Common myeloid progenitor, CD34-positive (primary cell): ENCODE results near the gene FER.

Experiments used
- CTCF ChIA-PET: fragments of 350-600 bp; sonication (Branson Sonifier 250); formaldehyde crosslinking; loops from one replicate; lab custom pipeline; 2021; ENCODE audit warnings: antibody characterized with exemption; lab: Charles Lee
- POLR2A ChIA-PET: fragments of 350-600 bp; sonication (Branson Sonifier 250); formaldehyde crosslinking; loops from one replicate; lab custom pipeline; 2021; ENCODE audit warnings: antibody characterized with exemption; lab: Charles Lee
- DNase-seq, 3 donors: peaks; one replicate each; pipeline versions ENCODE4 v3.0.0 to v3.0.0-alpha.2; 2013
- H3K27ac ChIP-seq, 2 experiments: 1 replicate in 1 of 2; 2 replicates in 1 of 2; pipeline ENCODE4 v1.7.0; 2013; ENCODE audit warnings: inconsistent platforms in 2 of 2, low read length in 2 of 2, mild to moderate bottlenecking in 2 of 2, low read depth in 1 of 2, moderate library complexity in 1 of 2; ENCODE audit not compliant: severe bottlenecking in 2 of 2, insufficient read depth in 1 of 2, poor library complexity in 1 of 2
- H3K27me3 ChIP-seq, 5 experiments: replicated peaks in 2 of 5; 1 replicate in 3 of 5; 2 replicates in 2 of 5; pipeline versions ENCODE4 v1.6.1 to v1.7.0; 2013; ENCODE audit warnings: low read length in 4 of 5, mild to moderate bottlenecking in 2 of 5, moderate library complexity in 2 of 5, inconsistent platforms in 1 of 5; ENCODE audit not compliant: insufficient read depth in 5 of 5, control insufficient read depth in 4 of 5
- H3K36me3 ChIP-seq, 4 experiments: 1 replicate in 2 of 4; 2 replicates in 2 of 4; pipeline versions ENCODE4 v1.6.1 to v1.7.0; 2013; ENCODE audit warnings: low read length in 3 of 4, control low read depth in 1 of 4, mild to moderate bottlenecking in 1 of 4; ENCODE audit not compliant: control insufficient read depth in 4 of 4, insufficient read depth in 4 of 4
- H3K4me1 ChIP-seq, 4 experiments: 1 replicate in 3 of 4; 2 replicates in 1 of 4; pipeline versions ENCODE4 v1.6.1 to v1.7.1; 2013; ENCODE audit warnings: low read length in 3 of 4, mild to moderate bottlenecking in 3 of 4, control low read depth in 1 of 4, inconsistent platforms in 1 of 4, moderate library complexity in 1 of 4; ENCODE audit not compliant: control insufficient read depth in 4 of 4, insufficient read depth in 4 of 4; ENCODE audit errors: control extremely low read depth in 1 of 4
- H3K4me3 ChIP-seq, 7 experiments: 1 replicate in 4 of 7; 2 replicates in 3 of 7; pipeline versions ENCODE4 v1.5.1 to v1.7.0; 2013; ENCODE audit warnings: mild to moderate bottlenecking in 7 of 7, low read length in 6 of 7, moderate library complexity in 6 of 7, inconsistent platforms in 2 of 7, low read depth in 2 of 7, control low read depth in 1 of 7; ENCODE audit not compliant: insufficient read depth in 4 of 7, control insufficient read depth in 1 of 7; ENCODE audit errors: extremely low read depth in 1 of 7
- H3K9me3 ChIP-seq, 5 experiments: 1 replicate in 4 of 5; 2 replicates in 1 of 5; pipeline versions ENCODE4 v1.6.1 to v1.7.1; 2013; ENCODE audit warnings: low read length in 4 of 5, mild to moderate bottlenecking in 2 of 5, inconsistent platforms in 1 of 5, low read depth in 1 of 5, moderate library complexity in 1 of 5; ENCODE audit not compliant: control insufficient read depth in 4 of 5, insufficient read depth in 2 of 5; ENCODE audit errors: control extremely low read depth in 1 of 5
- WGBS: methylation state at CpG from one replicate; pipeline ENCODE4 v1.1.5; 2013; ENCODE audit not compliant: insufficient coverage; 5-methylcytosine and 5-hydroxymethylcytosine counted together

The FER gene

GRCh38 chr5:108743846-108744245, 3.9 kb upstream of the FER start:
- ChIA-PET CTCF (no interaction called here), POLR2A (no interaction called here)
- Histone ChIP-seq H3K4me3 (no peak overlapping the region), H3K9me3 (no peaks in the 10 kb centered on the region), H3K4me1 (peaks cover 0 to 6% (median 4%) of the 10 kb centered on the region in 4 experiments), H3K36me3 (no peaks in the 10 kb centered on the region), H3K27ac (no peak overlapping the region), H3K27me3 (no peaks in the 10 kb centered on the region)
- DNase-seq: no peak
- WGBS: 80% methylated on average over 1 of the region's 3 CpGs

- peak overlapping the region in 6 of 7 experiments; percentile 89 to 100 (median 94) for H3K4me3 ChIP-seq
- H3K4me1 ChIP-seq: peaks cover 5 to 11% (median 8%) of the 10 kb centered on the region in 4 experiments
- WGBS: 100% methylated on average over 3 of the region's 10 CpGs
- no peaks in the 10 kb centered on the region for H3K9me3 ChIP-seq
- CTCF ChIA-PET: interaction anchor here (0.7 to 1.6 kb wide), 3 partner anchors 16 to 66 kb away, joined by 3 to 6 read pairs (median 4); no protein-coding TSS in a partner anchor
- H3K27ac ChIP-seq: peak overlapping the region in 1 of 2 experiments; percentile 95
- H3K27me3 ChIP-seq: no peaks in the 10 kb centered on the region
- POLR2A ChIA-PET: no interaction called here
- DNase-seq: no peak
- no peaks in the 10 kb centered on the region for H3K36me3 ChIP-seq
These were observed 455 bp upstream of the FER start for GRCh38 chr5:108747111-108747773.

- WGBS: 0% methylated on average over 49 of the region's 69 CpGs
- CTCF ChIA-PET: interaction anchor here (1.2 to 1.6 kb wide), 3 partner anchors 17 to 68 kb away, joined by 4 to 7 read pairs (median 6); no protein-coding TSS in a partner anchor
- Histone ChIP-seq H3K4me3 (peak overlapping the region; percentile 75 to 100 (median 92)), H3K36me3 (no peaks in the 10 kb centered on the region), H3K4me1 (peaks cover 5 to 11% (median 8%) of the 10 kb centered on the region in 4 experiments), H3K27me3 (no peaks in the 10 kb centered on the region), H3K9me3 (no peaks in the 10 kb centered on the region), H3K27ac (peak overlapping the region; percentile 88 to 95)
- peak; percentile 99 to 100 (median 99) for DNase-seq
- POLR2A ChIA-PET: interaction anchor here (0.6 to 1.0 kb wide), 5 partner anchors 20 to 1196 kb away, joined by 3 to 5 read pairs (median 3); no protein-coding TSS in a partner anchor
These were observed 867 bp downstream of the FER start for GRCh38 chr5:108748401-108749127.

GRCh38 chr5:108749128-108749861, 1.6 kb downstream of the FER start:
- CTCF ChIA-PET: interaction anchor here (1.2 to 2.5 kb wide), 2 partner anchors 21 kb away, joined by 7 to 8 read pairs; no protein-coding TSS in a partner anchor
- H3K27me3 ChIP-seq: no peaks in the 10 kb centered on the region
- POLR2A ChIA-PET: no interaction called here
- no peaks in the 10 kb centered on the region for H3K9me3 ChIP-seq
- DNase-seq: peak; percentile 24 to 79 (median 72)
- peaks cover 5 to 11% (median 8%) of the 10 kb centered on the region in 4 experiments for H3K4me1 ChIP-seq
- peak overlapping the region; percentile 66 to 100 (median 92) for H3K4me3 ChIP-seq
- WGBS: 0% methylated on average over 26 of the region's 40 CpGs
- peak overlapping the region in 1 of 2 experiments; percentile 95 for H3K27ac ChIP-seq
- no peaks in the 10 kb centered on the region for H3K36me3 ChIP-seq

- POLR2A ChIA-PET: no interaction called here
- DNase-seq: no peak
- no peak overlapping the region for H3K27ac ChIP-seq
- no peaks in the 10 kb centered on the region for H3K36me3 ChIP-seq
- peaks cover 0 to 1% (median 0%) of the 10 kb centered on the region in 5 experiments for H3K9me3 ChIP-seq
- H3K4me1 ChIP-seq: peaks cover 2 to 6% (median 5%) of the 10 kb centered on the region in 4 experiments
- CTCF ChIA-PET: no interaction called here
- H3K4me3 ChIP-seq: no peak overlapping the region
- no CpG with 5 or more reads among the region's 3 CpGs for WGBS
- H3K27me3 ChIP-seq: no peaks in the 10 kb centered on the region
These were observed 5.6 kb downstream of the FER start for GRCh38 chr5:108753331-108753730.

- no peak overlapping the region for H3K4me3 ChIP-seq
- WGBS: 97% methylated on average over 5 of the region's 6 CpGs
- H3K27ac ChIP-seq: no peak overlapping the region
- no peaks in the 10 kb centered on the region for H3K36me3 ChIP-seq
- H3K9me3 ChIP-seq: peaks cover 0 to 1% (median 0%) of the 10 kb centered on the region in 5 experiments
- DNase-seq: no peak
- H3K27me3 ChIP-seq: no peaks in the 10 kb centered on the region
- peaks cover 2 to 6% (median 5%) of the 10 kb centered on the region in 4 experiments for H3K4me1 ChIP-seq
- ChIA-PET POLR2A (no interaction called here), CTCF (interaction anchor here (0.6 to 0.8 kb wide), 2 partner anchors 24 to 115 kb away, joined by 3 read pairs; no protein-coding TSS in a partner anchor)
These were observed 6.2 kb downstream of the FER start for GRCh38 chr5:108753877-108754276.
